PFSK-1 (cell line): ENCODE results near the gene QKI.

Source experiments
- POLR2AphosphoS5 ChIP-seq: IDR thresholded peaks from 2 replicates; pipeline ENCODE4 v1.6.1; 2012; ENCODE audit warnings: low read depth, mild to moderate bottlenecking, control low read depth, low read length, moderate library complexity
- SIN3A ChIP-seq: IDR thresholded peaks from 2 replicates; pipeline ENCODE4 v1.6.1; 2012; ENCODE audit warnings: mild to moderate bottlenecking, low read length, moderate library complexity, borderline replicate concordance; ENCODE audit not compliant: insufficient read depth
- TAF1 ChIP-seq: IDR thresholded peaks from 2 replicates; pipeline ENCODE4 v1.6.1; 2012; ENCODE audit warnings: low read length, control low read depth, borderline replicate concordance; ENCODE audit not compliant: insufficient read depth

DNA sequence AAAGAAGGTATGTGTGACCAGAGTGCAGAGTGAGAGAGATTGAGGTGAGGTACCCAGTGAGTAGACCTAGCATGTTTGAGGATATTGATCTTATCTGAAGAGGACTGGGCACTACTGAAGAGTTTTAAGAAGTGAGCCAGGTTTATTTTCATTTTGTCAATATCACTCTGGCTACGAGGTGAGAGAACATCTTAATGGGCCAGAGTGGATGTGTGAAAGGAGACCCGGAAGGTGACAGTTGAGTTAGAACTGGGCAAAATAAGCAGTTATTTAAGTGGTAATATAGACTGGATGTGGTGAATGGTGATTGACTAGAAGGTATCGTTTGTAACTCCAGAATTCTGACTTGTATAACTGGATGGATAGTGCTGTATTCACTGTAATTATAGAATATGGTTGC is 134.1 kb downstream of the QKI start:
- TF ChIP-seq POLR2AphosphoS5 (no peak), TAF1 (no peak), SIN3A (no peak)
